Upper lobe of left lung (tissue), 4 donors: ENCODE results near the gene PDCD7.

Experiments
- EP300 ChIP-seq, 4 donors: sonication (generic); formaldehyde crosslinking; IDR thresholded peaks; one replicate each; pipeline ENCODE4 v1.5.1; 2017; ENCODE audit warnings: antibody characterized with exemption in 4 of 4, control low read depth in 2 of 4
- TF ChIP-seq, protein P1 (sequence below), 6 experiments: fragments of 450-650 bp in 4 of 6; fragments of 200-600 bp in 2 of 6; sonication (generic) in 2 of 6; IDR thresholded peaks; one replicate each; pipeline ENCODE4 v1.5.1; 2016 to 2019; ENCODE audit warnings: antibody characterized with exemption in 6 of 6

DNA sequence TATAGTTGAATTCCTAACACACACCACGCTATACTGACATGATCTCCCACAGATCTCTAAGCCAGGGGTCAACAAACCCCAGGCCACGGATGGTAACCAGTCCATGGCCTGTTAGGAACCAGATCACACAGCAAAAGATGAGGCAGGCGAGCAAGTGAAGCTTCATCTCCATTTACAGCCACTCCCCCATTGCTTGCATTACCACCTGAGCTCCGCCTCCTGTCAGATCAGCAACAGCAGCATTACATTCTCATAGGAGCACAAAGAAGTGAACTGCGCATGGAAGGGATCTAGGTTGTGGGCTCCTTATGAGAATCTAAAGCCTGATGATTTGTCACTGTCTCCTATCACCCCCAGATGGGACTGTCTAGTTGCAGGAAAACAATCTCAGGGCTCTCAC lies 2.7 kb downstream of the PDCD7 start:
- TF ChIP-seq, protein P1, sequence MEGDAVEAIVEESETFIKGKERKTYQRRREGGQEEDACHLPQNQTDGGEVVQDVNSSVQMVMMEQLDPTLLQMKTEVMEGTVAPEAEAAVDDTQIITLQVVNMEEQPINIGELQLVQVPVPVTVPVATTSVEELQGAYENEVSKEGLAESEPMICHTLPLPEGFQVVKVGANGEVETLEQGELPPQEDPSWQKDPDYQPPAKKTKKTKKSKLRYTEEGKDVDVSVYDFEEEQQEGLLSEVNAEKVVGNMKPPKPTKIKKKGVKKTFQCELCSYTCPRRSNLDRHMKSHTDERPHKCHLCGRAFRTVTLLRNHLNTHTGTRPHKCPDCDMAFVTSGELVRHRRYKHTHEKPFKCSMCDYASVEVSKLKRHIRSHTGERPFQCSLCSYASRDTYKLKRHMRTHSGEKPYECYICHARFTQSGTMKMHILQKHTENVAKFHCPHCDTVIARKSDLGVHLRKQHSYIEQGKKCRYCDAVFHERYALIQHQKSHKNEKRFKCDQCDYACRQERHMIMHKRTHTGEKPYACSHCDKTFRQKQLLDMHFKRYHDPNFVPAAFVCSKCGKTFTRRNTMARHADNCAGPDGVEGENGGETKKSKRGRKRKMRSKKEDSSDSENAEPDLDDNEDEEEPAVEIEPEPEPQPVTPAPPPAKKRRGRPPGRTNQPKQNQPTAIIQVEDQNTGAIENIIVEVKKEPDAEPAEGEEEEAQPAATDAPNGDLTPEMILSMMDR (IDR thresholded peaks at IDR 0.05) = no peak
- TF ChIP-seq EP300 (IDR thresholded peaks at IDR 0.05) = no peak
